HG02870 (cell line): ENCODE results near the gene NARS2.

Source experiments
- ATAC-seq: cut with Tn5 transposase; IDR thresholded peaks from one replicate; pipeline ENCODE4 v1.9.1; 2021; ENCODE audit warnings: mild to moderate bottlenecking, moderate library complexity; ENCODE audit not compliant: unreplicated experiment

NARS2 gene

GRCh38 chr11:78446210-78446609 lies 128.5 kb downstream of the NARS2 start:
- ATAC-seq = no peak

GRCh38 chr11:78444726-78445125 lies 129.9 kb downstream of the NARS2 start:
- no peak for ATAC-seq

- ATAC-seq = no peak
These were observed 132.7 kb downstream of the NARS2 start for GRCh38 chr11:78441956-78442355.

DNA sequence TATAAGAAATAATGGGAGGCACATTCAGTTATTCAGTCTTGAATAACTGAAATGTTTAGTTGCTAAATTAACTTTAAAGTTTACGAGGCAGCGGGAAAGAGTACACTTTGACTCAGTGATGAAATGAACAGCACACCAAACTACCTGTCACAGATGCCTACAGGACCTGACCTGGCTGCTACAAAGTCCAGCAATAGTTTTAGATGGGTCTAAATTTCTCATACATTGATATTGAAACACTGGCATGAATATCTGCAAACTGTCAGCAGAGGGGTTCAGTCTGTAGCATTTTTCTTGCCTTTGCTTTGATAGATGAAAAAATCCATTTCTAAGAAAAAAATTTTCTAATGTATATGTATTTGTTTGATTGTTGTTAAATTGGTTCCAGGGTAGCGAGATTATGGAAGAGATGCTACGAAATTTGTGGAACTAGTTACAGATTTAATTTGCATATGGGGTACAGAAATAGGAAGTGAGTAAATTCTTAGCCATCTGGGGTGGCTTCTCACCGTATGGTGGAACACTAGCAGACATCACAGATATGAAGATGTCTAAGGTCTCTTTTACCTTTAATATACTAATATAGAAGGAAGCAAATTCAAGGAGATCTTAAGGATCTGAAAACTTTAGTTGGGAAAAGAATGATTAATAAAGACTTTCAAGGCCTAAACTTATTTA lies 136.2 kb downstream of the NARS2 start:
- peak; percentile 70 for ATAC-seq

DNA sequence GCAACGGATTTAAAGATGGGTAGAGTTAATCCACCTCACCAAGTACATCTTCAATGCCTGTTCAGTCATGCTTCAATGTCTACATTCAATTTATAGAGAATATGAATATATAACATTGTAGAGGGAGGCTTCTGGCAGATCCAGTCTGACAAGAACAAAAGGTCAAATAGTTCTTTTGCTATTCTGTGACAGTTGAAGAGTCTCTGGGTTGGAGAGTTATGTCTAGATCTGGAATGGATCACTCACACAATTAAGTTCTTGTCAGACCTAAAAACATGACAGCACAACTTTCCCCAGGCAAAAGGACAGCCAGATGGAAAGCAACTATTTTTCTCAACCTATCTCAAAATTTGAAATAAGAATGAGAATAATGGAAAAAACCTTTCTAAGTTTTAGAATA lies 141.7 kb downstream of the NARS2 start:
- no peak for ATAC-seq

GRCh38 chr11:78432058-78432515 lies 142.6 kb downstream of the NARS2 start:
- ATAC-seq = no peak

DNA sequence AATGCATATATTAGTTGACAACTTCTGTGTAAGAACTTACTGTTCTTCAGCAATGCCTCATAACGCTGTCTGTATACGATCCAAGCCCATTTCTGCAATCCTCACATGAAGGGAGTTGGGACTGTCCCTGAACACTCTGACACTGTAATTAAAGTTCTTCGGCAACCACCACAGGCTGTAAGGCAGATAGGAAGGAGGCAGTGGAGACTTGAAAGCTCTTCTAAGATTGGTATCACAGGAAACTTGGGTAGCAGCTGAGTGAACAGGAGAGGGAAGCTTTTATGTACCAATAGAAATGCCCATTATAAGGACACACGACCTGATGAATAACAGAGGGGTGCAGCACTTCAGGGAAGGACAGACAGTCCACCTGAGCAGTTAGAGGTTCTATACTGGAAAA lies 145.0 kb downstream of the NARS2 start:
- ATAC-seq = no peak

DNA sequence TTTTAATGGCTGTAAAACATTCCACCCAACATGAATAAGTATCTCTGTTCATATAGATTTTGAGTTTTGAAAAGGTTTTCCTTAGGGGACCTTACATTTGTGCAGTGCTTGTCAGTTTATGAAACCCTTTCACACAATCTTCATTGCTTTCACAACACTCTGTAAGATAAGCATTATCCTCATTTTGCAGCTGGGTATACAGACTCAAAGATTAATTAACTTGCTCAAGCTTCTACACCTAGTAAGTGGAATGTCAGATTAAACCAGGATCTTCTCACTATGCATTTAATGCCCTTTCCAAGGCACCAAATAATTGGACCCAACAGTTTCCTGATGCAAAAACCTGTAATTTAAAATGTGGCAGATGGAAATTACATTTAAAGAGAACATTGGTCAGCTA lies 145.5 kb downstream of the NARS2 start:
- ATAC-seq = no peak

GRCh38 chr11:78428773-78429172 lies 145.9 kb downstream of the NARS2 start:
- ATAC-seq = no peak

DNA sequence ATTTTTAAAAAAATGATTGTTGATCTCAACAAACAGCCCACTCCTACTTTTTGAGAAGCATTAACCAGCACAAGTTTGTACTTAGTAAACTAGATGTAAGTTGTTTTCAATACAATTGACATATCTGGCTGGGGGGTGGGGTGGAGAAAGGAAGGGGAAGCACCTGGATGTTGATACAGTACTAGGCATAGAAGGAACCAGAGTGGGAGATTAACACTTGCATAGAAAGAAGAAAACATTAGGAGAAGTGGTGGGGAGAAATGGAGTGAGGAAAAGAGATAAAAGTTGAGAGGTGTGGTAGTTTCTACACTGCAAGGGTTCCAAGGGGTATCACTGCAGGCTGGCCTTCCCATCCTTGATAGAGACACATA lies 146.4 kb downstream of the NARS2 start:
- no peak for ATAC-seq

DNA sequence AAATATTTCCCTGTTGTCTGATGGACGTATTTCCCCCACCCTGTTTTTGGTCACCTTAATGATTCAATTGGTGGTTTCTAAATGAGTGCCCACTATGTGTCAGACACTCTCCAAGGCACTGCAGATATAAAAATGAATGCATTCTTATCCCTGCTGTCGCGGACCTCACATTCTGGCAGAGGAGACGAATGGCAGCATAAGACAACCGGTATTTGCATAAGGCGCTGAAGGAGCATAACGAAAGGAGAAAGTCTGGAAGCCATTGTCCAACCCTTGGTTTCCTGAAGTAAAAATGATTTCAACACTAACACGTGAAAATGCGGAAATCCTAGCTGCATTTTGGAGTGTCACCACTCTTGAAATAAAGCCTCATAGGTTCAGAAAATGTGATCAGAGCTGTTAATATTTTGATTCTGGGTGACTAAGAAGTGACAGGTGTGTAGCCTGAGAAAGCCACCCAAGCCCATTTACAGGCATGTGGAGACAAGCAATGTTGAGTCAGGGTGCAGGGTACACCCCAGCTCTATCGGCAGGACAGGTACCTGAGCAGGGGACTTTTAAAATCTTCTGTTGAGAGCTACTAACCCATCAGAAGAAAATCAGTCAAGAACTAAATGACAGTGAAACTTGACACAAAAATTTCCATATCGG lies 146.9 kb downstream of the NARS2 start:
- ATAC-seq = peak; percentile 43

- no peak for ATAC-seq
These were observed 147.8 kb downstream of the NARS2 start for GRCh38 chr11:78426845-78427244.

- no peak for ATAC-seq
These were observed 149.1 kb downstream of the NARS2 start for GRCh38 chr11:78425399-78426070.

- ATAC-seq = no peak
These were observed 150.1 kb downstream of the NARS2 start for GRCh38 chr11:78424334-78425270.

- ATAC-seq = no peak
These were observed 151.4 kb downstream of the NARS2 start for GRCh38 chr11:78423241-78423640.

DNA sequence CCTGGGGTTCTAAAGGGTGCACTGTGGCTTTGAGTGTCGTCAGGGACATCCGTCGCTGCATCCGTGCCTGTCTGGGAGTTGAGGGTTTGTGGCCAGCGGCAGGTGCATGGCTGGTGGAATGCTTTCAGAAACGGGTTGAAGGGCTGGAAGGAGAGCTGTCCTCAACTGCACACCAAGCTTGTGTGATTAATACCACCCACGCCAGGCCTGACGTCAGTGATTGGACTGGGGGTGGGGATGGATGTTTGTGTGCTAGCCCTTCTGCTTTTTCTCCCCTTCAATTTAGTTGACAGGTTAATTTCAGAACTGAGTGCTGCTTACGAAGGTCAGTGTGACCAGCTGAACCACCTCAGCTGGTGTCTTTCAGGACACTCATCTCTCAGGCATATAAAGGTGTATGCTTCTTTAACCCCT lies 153.9 kb downstream of the NARS2 start:
- ATAC-seq = no peak

DNA sequence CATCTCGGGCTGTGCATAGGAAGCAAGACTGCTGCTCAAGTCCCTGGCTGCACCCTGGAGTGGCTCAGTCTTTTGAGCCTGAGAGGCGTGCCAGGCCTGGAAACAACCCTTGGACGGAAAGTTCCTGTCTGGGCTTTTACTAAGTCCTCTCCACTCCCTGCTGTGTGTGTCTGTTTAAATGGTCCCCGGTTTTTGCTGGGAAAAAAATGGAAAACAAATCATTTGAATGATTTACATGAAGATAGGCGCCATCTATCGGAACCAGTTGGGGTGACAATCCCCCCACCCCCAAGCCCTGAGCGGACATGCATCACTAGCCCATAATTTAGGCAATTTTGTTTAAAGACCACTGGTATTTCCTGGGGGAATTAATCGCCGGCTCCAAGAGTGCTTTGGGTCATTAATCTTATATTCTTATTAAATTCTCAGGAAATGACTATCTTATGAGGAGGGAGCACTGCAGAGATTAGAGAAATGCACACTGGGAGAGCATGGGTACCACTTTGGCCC lies 154.4 kb downstream of the NARS2 start:
- no peak for ATAC-seq

DNA sequence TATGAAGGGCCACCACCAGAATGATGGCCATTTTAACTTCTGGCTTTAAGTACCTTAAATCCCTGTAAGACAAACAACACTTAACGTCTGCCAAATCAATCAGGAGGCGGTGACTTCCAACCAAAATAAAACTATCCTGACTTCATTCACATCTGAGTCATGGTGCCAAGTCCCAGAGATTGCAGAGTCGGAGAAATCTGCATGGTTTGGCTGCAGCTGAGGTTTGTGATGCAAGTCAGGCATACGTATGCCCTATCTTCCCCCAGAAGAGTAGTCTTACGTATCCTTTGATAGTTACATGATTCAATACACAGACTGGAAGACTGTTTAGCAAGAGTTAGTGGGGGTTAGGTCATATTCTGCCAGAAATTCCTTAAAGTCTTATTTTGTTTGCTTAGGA lies 155.3 kb downstream of the NARS2 start:
- ATAC-seq = no peak

GRCh38 chr11:78418584-78419211 lies 156.0 kb downstream of the NARS2 start:
- ATAC-seq = no peak

DNA sequence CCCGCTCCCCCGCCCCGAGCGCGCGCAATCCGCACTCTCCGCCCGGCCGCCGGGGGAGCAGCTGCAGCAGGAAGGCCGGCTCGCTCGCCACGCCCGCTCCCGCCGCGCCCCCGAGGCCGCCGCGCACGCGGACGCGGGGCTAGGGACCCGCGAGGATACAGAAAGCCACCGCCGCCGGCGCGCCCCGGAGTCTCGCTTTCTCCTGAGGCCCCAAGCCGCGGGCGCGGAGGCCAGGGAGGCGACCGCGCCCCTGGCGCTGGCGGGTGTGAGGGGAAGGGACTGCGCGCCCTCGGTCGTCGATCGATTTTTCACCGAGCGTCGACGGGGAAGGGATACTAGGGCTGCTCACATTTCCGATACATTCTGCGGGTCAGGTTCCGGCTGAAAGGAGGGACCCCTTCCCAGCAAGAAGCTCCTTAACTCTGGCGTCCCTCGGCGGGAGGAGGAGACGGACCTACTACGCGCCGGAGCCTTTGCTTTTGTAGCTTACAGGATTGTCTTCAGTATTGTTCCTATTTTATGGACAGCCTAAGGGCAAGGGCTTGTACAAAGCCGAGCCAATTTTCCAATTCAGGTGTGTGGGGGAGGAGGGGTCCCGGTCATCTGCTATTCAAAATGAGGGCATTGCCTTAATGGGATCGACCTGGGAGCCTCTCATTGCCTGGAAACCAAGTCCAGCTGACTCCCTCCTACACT lies 156.6 kb downstream of the NARS2 start:
- ATAC-seq = peak; percentile 36
